H1 (cell line): Measurements from ENCODE around the gene CD63. TPM values are rescaled to one million over a fixed set of nuclear protein-coding genes. Genes with fewer than 3 reads are reported as not detected.

Source experiments
- CTCF ChIA-PET: fragments of 300-600 bp; sonication (Branson Sonifier 250); formaldehyde crosslinking; loops from one replicate; lab custom pipeline; 2021; ENCODE audit not compliant: partially characterized antibody; lab: Charles Lee
- POLR2A ChIA-PET: fragments of 300-600 bp; sonication (Branson Sonifier 250); formaldehyde crosslinking; loops from one replicate; lab custom pipeline; 2021; ENCODE audit warnings: inconsistent platforms; ENCODE audit not compliant: partially characterized antibody; lab: Charles Lee
- DNase-seq, 2 experiments: peaks; one replicate each; pipeline versions ENCODE4 v3.0.0 to v3.0.0-alpha.2; 2010 to 2022; ENCODE audit warnings: low spot score in 2 of 2, low read depth in 1 of 2, mixed read lengths in 1 of 2
- FAIRE-seq: peaks from 2 replicates; lab custom pipeline; 2011; peaks lifted over from hg19 to GRCh38; lab: Jason Lieb, UNC
- H2AFZ ChIP-seq: 2 replicates; pipeline ENCODE4 v1.8.1; 2012; ENCODE audit warnings: low read length, inconsistent platforms
- H2AK5ac ChIP-seq: 2 replicates; pipeline ENCODE4 v1.6.1; 2013; ENCODE audit warnings: low read depth, low read length
- H2BK120ac ChIP-seq: replicated peaks from 2 replicates; pipeline ENCODE3; 2013; ENCODE audit warnings: low read depth, low read length, inconsistent platforms
- H2BK12ac ChIP-seq: 2 replicates; pipeline ENCODE4 v1.6.1; 2013; ENCODE audit warnings: low read depth, low read length
- H2BK15ac ChIP-seq: 2 replicates; pipeline ENCODE4 v1.6.1; 2013; ENCODE audit warnings: low read length
- H2BK20ac ChIP-seq: 2 replicates; pipeline ENCODE4 v1.6.1; 2013; ENCODE audit warnings: low read length
- H2BK5ac ChIP-seq: 2 replicates; pipeline ENCODE4 v1.6.1; 2013; ENCODE audit warnings: low read depth, low read length
- H3K14ac ChIP-seq: 2 replicates; pipeline ENCODE4 v1.6.1; 2013; ENCODE audit warnings: inconsistent platforms; ENCODE audit not compliant: insufficient read length
- H3K18ac ChIP-seq: 2 replicates; pipeline ENCODE4 v1.6.1; 2013; ENCODE audit warnings: low read length; ENCODE audit errors: extremely low read depth
- H3K23ac ChIP-seq: 2 replicates; pipeline ENCODE4 v1.6.1; 2013; ENCODE audit warnings: inconsistent platforms; ENCODE audit not compliant: insufficient read length
- H3K23me2 ChIP-seq: 2 replicates; pipeline ENCODE4 v1.6.1; 2013; ENCODE audit warnings: low read depth, low read length
- H3K27ac ChIP-seq: 2 replicates; pipeline ENCODE4 v1.6.1; 2011; ENCODE audit warnings: low read depth, low read length, inconsistent platforms
- H3K27me3 ChIP-seq, 4 experiments: replicated peaks in 1 of 4; 1 replicate in 1 of 4; 2 replicates in 3 of 4; pipeline versions ENCODE4 v1.6.1 to v1.8.1; 2011 to 2013; ENCODE audit warnings: low read length in 3 of 4, mild to moderate bottlenecking in 3 of 4, inconsistent platforms in 2 of 4, mixed read lengths in 2 of 4, moderate library complexity in 1 of 4; ENCODE audit not compliant: control insufficient read depth in 3 of 4, insufficient read depth in 3 of 4; ENCODE audit errors: extremely low read depth in 1 of 4
- H3K36me3 ChIP-seq, 4 experiments: 2 replicates each; pipeline versions ENCODE4 v1.6.1 to v1.8.1; 2011 to 2013; ENCODE audit warnings: mild to moderate bottlenecking in 4 of 4, low read length in 3 of 4, moderate library complexity in 2 of 4, control low read depth in 1 of 4, inconsistent platforms in 1 of 4; ENCODE audit not compliant: insufficient read depth in 4 of 4, control insufficient read depth in 2 of 4
- H3K4ac ChIP-seq: replicated peaks from 2 replicates; pipeline ENCODE3; 2013; ENCODE audit warnings: low read length, low read depth, mixed read lengths, inconsistent platforms; ENCODE audit not compliant: insufficient read length
- H3K4me1 ChIP-seq, 4 experiments: replicated peaks in 1 of 4; 1 replicate in 1 of 4; 2 replicates in 3 of 4; pipeline versions ENCODE4 v1.6.1 to v1.8.1; 2011 to 2013; ENCODE audit warnings: low read length in 3 of 4, inconsistent platforms in 2 of 4, mixed read lengths in 1 of 4; ENCODE audit not compliant: insufficient read depth in 4 of 4, control insufficient read depth in 3 of 4
- H3K4me2 ChIP-seq, 2 experiments: 2 replicates each; pipeline versions ENCODE4 v1.6.1 to v1.8.1; 2011 to 2013; ENCODE audit warnings: low read depth in 2 of 2, low read length in 2 of 2, control low read depth in 1 of 2, inconsistent platforms in 1 of 2, mild to moderate bottlenecking in 1 of 2; ENCODE audit not compliant: insufficient read depth in 1 of 2
- H3K4me3 ChIP-seq, 4 experiments: fragments of 200-600, 300-600 bp in 1 of 4; sonication (generic), shearing (Covaris generic), sonication (Bioruptor Twin) in 1 of 4; 2 replicates each; pipeline versions ENCODE4 v1.5.1 to v1.8.1; 2011 to 2016; ENCODE audit warnings: low read length in 4 of 4, low read depth in 3 of 4, control low read depth in 2 of 4, inconsistent platforms in 2 of 4, mild to moderate bottlenecking in 2 of 4, mixed read lengths in 1 of 4, moderate library complexity in 1 of 4; ENCODE audit not compliant: insufficient read depth in 2 of 4; ENCODE audit errors: extremely low read depth in 1 of 4
- H3K56ac ChIP-seq: replicated peaks from 2 replicates; pipeline ENCODE3; 2013; ENCODE audit warnings: low read depth, mild to moderate bottlenecking, mixed read lengths, low read length, inconsistent platforms; ENCODE audit not compliant: insufficient read length
- H3K79me1 ChIP-seq: 2 replicates; pipeline ENCODE4 v1.6.1; 2013; ENCODE audit warnings: low read depth, low read length, control low read depth
- H3K79me2 ChIP-seq, 2 experiments: 2 replicates each; pipeline versions ENCODE4 v1.6.1 to v1.8.1; 2012 to 2013; ENCODE audit warnings: low read length in 2 of 2, mild to moderate bottlenecking in 2 of 2, inconsistent platforms in 1 of 2; ENCODE audit not compliant: insufficient read depth in 2 of 2, control insufficient read depth in 1 of 2
- H3K9ac ChIP-seq, 4 experiments: replicated peaks in 1 of 4; 1 replicate in 1 of 4; 2 replicates in 3 of 4; pipeline versions ENCODE4 v1.6.1 to v1.8.1; 2011 to 2013; ENCODE audit warnings: low read depth in 3 of 4, low read length in 3 of 4, control low read depth in 2 of 4, mild to moderate bottlenecking in 2 of 4, moderate library complexity in 2 of 4, inconsistent platforms in 1 of 4; ENCODE audit errors: extremely low read depth in 1 of 4
- H3K9me3 ChIP-seq, 2 experiments: 2 replicates each; pipeline versions ENCODE4 v1.6.1 to v1.8.1; 2012 to 2013; ENCODE audit warnings: mild to moderate bottlenecking in 2 of 2, moderate library complexity in 2 of 2, control low read depth in 1 of 2, inconsistent platforms in 1 of 2, low read depth in 1 of 2, low read length in 1 of 2, mixed read lengths in 1 of 2; ENCODE audit not compliant: insufficient read depth in 2 of 2
- H4K20me1 ChIP-seq, 2 experiments: replicated peaks in 1 of 2; 2 replicates each; pipeline versions ENCODE3 to v1.8.1; 2011 to 2013; ENCODE audit warnings: inconsistent platforms in 2 of 2, low read length in 2 of 2, mild to moderate bottlenecking in 1 of 2; ENCODE audit not compliant: insufficient read depth in 2 of 2, control insufficient read depth in 1 of 2
- H4K5ac ChIP-seq: 2 replicates; pipeline ENCODE4 v1.6.1; 2013; ENCODE audit warnings: low read length, low read depth, mixed read lengths, inconsistent platforms; ENCODE audit not compliant: insufficient read length
- H4K8ac ChIP-seq: 2 replicates; pipeline ENCODE4 v1.8.0; 2013; ENCODE audit warnings: mild to moderate bottlenecking, moderate library complexity, low read length, inconsistent platforms; ENCODE audit not compliant: insufficient read depth; ENCODE audit errors: extremely low read depth
- H4K91ac ChIP-seq: replicated peaks from 2 replicates; pipeline ENCODE3; 2013; ENCODE audit warnings: low read length, mixed read lengths, inconsistent platforms; ENCODE audit not compliant: insufficient read length
- ATF2 ChIP-seq: IDR thresholded peaks from 2 replicates; pipeline ENCODE4 v1.6.1; 2012; ENCODE audit warnings: low read length, inconsistent platforms
- BRCA1 ChIP-seq: IDR thresholded peaks from 2 replicates; pipeline ENCODE4 v1.6.1; 2012; ENCODE audit warnings: low read depth, low read length, improper control_type of control experiment
- CTBP2 ChIP-seq: IDR thresholded peaks from 2 replicates; pipeline ENCODE4 v1.7.0; 2011; ENCODE audit warnings: borderline replicate concordance, mild to moderate bottlenecking, moderate library complexity, mixed read lengths, low read length; ENCODE audit not compliant: insufficient read depth, insufficient read length
- FOSL1 ChIP-seq: IDR thresholded peaks from 2 replicates; pipeline ENCODE4 v1.6.1; 2011; ENCODE audit warnings: mild to moderate bottlenecking, low read depth, low read length, moderate library complexity; ENCODE audit not compliant: insufficient read depth
- KDM4A ChIP-seq: IDR thresholded peaks from one replicate; pipeline ENCODE4 v1.7.1; 2012; ENCODE audit warnings: low read depth, mild to moderate bottlenecking, moderate library complexity, low read length, inconsistent platforms; ENCODE audit not compliant: severe bottlenecking
- MAFK ChIP-seq: IDR thresholded peaks from 2 replicates; pipeline ENCODE4 v1.6.1; 2012; ENCODE audit warnings: low read depth, mild to moderate bottlenecking, improper control_type of control experiment, low read length
- RBBP5 ChIP-seq: IDR thresholded peaks from 2 replicates; pipeline ENCODE4 v1.7.1; 2012; ENCODE audit warnings: low read depth, mild to moderate bottlenecking, inconsistent platforms, low read length, moderate library complexity, borderline replicate concordance
- RFX5 ChIP-seq: IDR thresholded peaks from 2 replicates; pipeline ENCODE4 v1.6.1; 2011; ENCODE audit warnings: low read depth, low read length, improper control_type of control experiment, borderline replicate concordance
- SIN3A ChIP-seq, 2 experiments: IDR thresholded peaks in 1 of 2; conservative IDR thresholded peaks in 1 of 2; 2 replicates each; pipeline ENCODE4 v1.6.1; 2011 to 2012; ENCODE audit warnings: low read length in 2 of 2, improper control_type of control experiment in 1 of 2, low read depth in 1 of 2, mild to moderate bottlenecking in 1 of 2
- SIRT6 ChIP-seq: IDR thresholded peaks from one replicate; pipeline ENCODE4 v1.7.1; 2012; ENCODE audit warnings: low read length, inconsistent platforms
- SP1 ChIP-seq: IDR thresholded peaks from 2 replicates; pipeline ENCODE4 v1.6.1; 2011; ENCODE audit warnings: low read depth, low read length
- ZNF274 ChIP-seq: IDR thresholded peaks from 2 replicates; pipeline ENCODE4 v1.7.0; 2012; ENCODE audit warnings: low read length, borderline replicate concordance; ENCODE audit errors: extremely low read depth
- WGBS, 2 experiments: shearing (Covaris generic) in 1 of 2; methylation state at CpG; one replicate each; pipeline versions ENCODE4 v1.1.6 to v1.1.7; 2013 to 2015; ENCODE audit warnings: low lambda C conversion rate in 2 of 2, mixed read lengths in 2 of 2, inconsistent platforms in 1 of 2, low coverage in 1 of 2, missing lambda C conversion rate in 1 of 2; ENCODE audit not compliant: insufficient replicate concordance in 2 of 2, insufficient coverage in 1 of 2, insufficient read length in 1 of 2; ENCODE audit errors: extremely low coverage in 1 of 2, missing lambda C conversion rate in 1 of 2; 5-methylcytosine and 5-hydroxymethylcytosine counted together
- polyA plus RNA-seq, 7 experiments: library from polyadenylated mRNA; depleted of rRNA in 3 of 7; stranded (reverse) in 5 of 7; unstranded in 2 of 7; fragments of >200 nt in 5 of 7; fragments of 200-250 nt in 2 of 7; gene quantifications; 1 replicate in 5 of 7; 2 replicates in 1 of 7; 4 replicates in 1 of 7; pipeline versions ENCODE4 v1.2.1 to v1.2.3, GENCODE V29; 2011 to 2013; ENCODE audit warnings: missing spikeins in 2 of 7, mixed read lengths in 2 of 7
- total RNA-seq: library from RNA; stranded (reverse); fragmentation: NEBNext Ultra II Directional; extraction: Animal tissue kit (Norgen Biotek cat#: 25700); gene quantifications from 2 replicates; pipeline ENCODE4 v1.2.1, GENCODE V29; 2021

The CD63 gene
- total and polyA plus RNA-seq, 2 of the 8 experiments (the other 6 are each of a cell fraction or from before 2014, with no cell fraction given), result 440 to 526 TPM

GRCh38 chr12:55676707-55677106 lies 52.1 kb downstream of the CD63 start:
- Histone ChIP-seq H3K9me3 (no peaks in the 10 kb centered on the region), H2AK5ac (no peak overlapping the region), H3K56ac (no peak overlapping the region), H3K4me3 (no peak overlapping the region), H4K20me1 (no peaks in the 10 kb centered on the region), H3K79me1 (no peaks in the 10 kb centered on the region), H3K9ac (no peak overlapping the region), H3K18ac (no peak overlapping the region), H3K4me1 (peaks cover 0 to 7% (median 3%) of the 10 kb centered on the region in 4 experiments; a peak in 4 of 7 replicates), H3K23ac (no peak overlapping the region), H2BK20ac (no peak overlapping the region), H2AFZ (0 out of 2 replicates have a peak overlapping the region, but pooled peaks have one; percentile 15), H3K23me2 (no peaks in the 10 kb centered on the region; the same call in 1 of the 2 replicates), H4K5ac (no peak overlapping the region), H2BK5ac (no peak overlapping the region), H4K8ac (no peak overlapping the region), H3K4me2 (no peak overlapping the region), H3K27me3 (no peaks in the 10 kb centered on the region; a peak in 1 of 7 replicates), H3K79me2 (no peaks in the 10 kb centered on the region), H2BK120ac (no peak overlapping the region), H3K14ac (no peak overlapping the region), H3K4ac (no peak overlapping the region), H2BK15ac (no peak overlapping the region), H4K91ac (no peak overlapping the region), H3K27ac (no peak overlapping the region), H2BK12ac (no peak overlapping the region), H3K36me3 (no peaks in the 10 kb centered on the region)
- DNase-seq (no peak), FAIRE-seq (no peak)
- WGBS, 2 experiments, result 91% methylated on average over 6 of the region's 6 CpGs; no CpG with 5 or more reads in 1 of the 2 experiments
- CTCF ChIA-PET, result interaction anchor here (0.8 to 2.3 kb wide), 5 partner anchors 11 to 61 kb away, joined by 3 to 12 read pairs (median 6); no protein-coding TSS in a partner anchor
- POLR2A ChIA-PET, result interaction anchor here (1.3 kb wide), 1 partner anchor 42 kb away, joined by 5 read pairs; no protein-coding TSS in a partner anchor
- TF ChIP-seq SP1 (no peak), ATF2 (no peak), FOSL1 (no peak), KDM4A (no peak), RFX5 (no peak), MAFK (no peak), SIRT6 (no peak), BRCA1 (no peak), SIN3A (conservative IDR thresholded peaks at IDR 0.05 in 1 of 2, IDR thresholded peaks at IDR 0.05 in 1 of 2; ENCODE audit: low read depth in 1 of 2, low read length in 2 of 2) (no peak), RBBP5 (no peak), CTBP2 (no peak), ZNF274 (no peak)
